K562 (cell line): ENCODE data around the gene SIM1. TPM values are rescaled to one million over a fixed set of nuclear protein-coding genes. Genes with fewer than 3 reads are reported as not detected.

Experiments used
- CAMTA2 ChIP-seq: fragments of 250-450 bp; sonication (Bioruptor Pico); conservative IDR thresholded peaks from 2 replicates; pipeline ENCODE4 v1.5.1; 2022
- E2F1 ChIP-seq: sonication (generic); formaldehyde crosslinking; IDR thresholded peaks from 2 replicates; pipeline ENCODE4 v1.8.1; 2023; ENCODE audit warnings: mild to moderate bottlenecking, missing genetic modification reagents, moderate library complexity
- E2F6 ChIP-seq, 2 experiments: IDR thresholded peaks; 2 replicates each; pipeline ENCODE4 v1.6.1; 2011; ENCODE audit warnings: borderline replicate concordance in 1 of 2, control low read depth in 1 of 2, low read depth in 1 of 2, low read length in 1 of 2, mild to moderate bottlenecking in 1 of 2, mixed read lengths in 1 of 2, moderate library complexity in 1 of 2; ENCODE audit not compliant: insufficient read depth in 1 of 2, insufficient read length in 1 of 2, poor library complexity in 1 of 2, severe bottlenecking in 1 of 2; ENCODE audit errors: extremely low read depth in 1 of 2
- FUS ChIP-seq: fragments of 200-400 bp; formaldehyde crosslinking; optimal IDR thresholded peaks from 2 replicates; pipeline ENCODE3; 2017; ENCODE audit warnings: low read depth, low read length
- MTA2 ChIP-seq: fragments of 450-650 bp; IDR thresholded peaks from 2 replicates; pipeline ENCODE4 v1.6.1; 2016; ENCODE audit warnings: low read depth
- RBM15 ChIP-seq: fragments of 200-400 bp; formaldehyde crosslinking; IDR thresholded peaks from 2 replicates; pipeline ENCODE4 v1.6.1; 2018; ENCODE audit warnings: mild to moderate bottlenecking, low read length, moderate library complexity; ENCODE audit not compliant: insufficient read depth
- SMAD2 ChIP-seq: fragments of 150-350 bp; IDR thresholded peaks from 2 replicates; pipeline ENCODE4 v1.6.1; 2014; ENCODE audit warnings: low read depth, mild to moderate bottlenecking, low read length
- XRCC5 ChIP-seq: fragments of 200-400 bp; formaldehyde crosslinking; IDR thresholded peaks from 2 replicates; pipeline ENCODE4 v1.6.1; 2017; ENCODE audit warnings: low read depth, mild to moderate bottlenecking, low read length
- ZNF354B ChIP-seq: fragments of 250-450 bp; sonication (Bioruptor Pico); IDR thresholded peaks from 2 replicates; pipeline ENCODE4 v1.4.0; 2020
- ZSCAN32 ChIP-seq: fragments of 450-650 bp; formaldehyde crosslinking; IDR thresholded peaks from 2 replicates; pipeline ENCODE4 v1.4.0; 2020; ENCODE audit warnings: mild to moderate bottlenecking, moderate library complexity
- polyA plus RNA-seq, 8 experiments: library from polyadenylated mRNA; depleted of rRNA in 4 of 8; stranded (reverse) in 5 of 8; unstranded in 3 of 8; fragments of >200 nt; fragmentation: Nextera tagmentation in 2 of 8; fragmentation: Illumina TruSeq in 1 of 8; extraction: Ambion mirVana in 2 of 8; extraction: Trizol in 1 of 8; gene quantifications; 2 replicates each; pipeline versions ENCODE4 v1.2.1 to v1.2.3, GENCODE V29; 2011 to 2014; ENCODE audit warnings: inconsistent platforms in 1 of 8, missing spikeins in 1 of 8
- total RNA-seq, 7 experiments: library from RNA; depleted of rRNA in 6 of 7; stranded (reverse); fragments of >200 nt in 6 of 7; fragmentation: Illumina TruSeq in 2 of 7; extraction: Trizol in 2 of 7; gene quantifications; 2 replicates each; pipeline versions ENCODE4 v1.2.1 to v1.2.3, GENCODE V29; 2011 to 2021; ENCODE audit warnings: low replicate concordance in 1 of 7
- TF ChIP-seq, protein P1 (sequence below): sonication (generic); formaldehyde crosslinking; IDR thresholded peaks from 2 replicates; pipeline ENCODE4 v1.8.0; 2022; ENCODE audit warnings: missing genetic modification reagents, mild to moderate bottlenecking, moderate library complexity, borderline replicate concordance
- TF ChIP-seq, protein P2 (sequence below): fragments of 250-450 bp; sonication (Bioruptor Pico); IDR thresholded peaks from 2 replicates; pipeline ENCODE4 v1.8.0; 2022; ENCODE audit warnings: moderate library complexity, mild to moderate bottlenecking, inconsistent platforms
- TF ChIP-seq, protein P3 (sequence below): fragments of 250-450 bp; sonication (Bioruptor Pico); IDR thresholded peaks from 2 replicates; pipeline ENCODE4 v1.4.0; 2020; ENCODE audit warnings: borderline replicate concordance

Gene SIM1
- total and polyA plus RNA-seq, 9 of the 15 experiments (the other 6 are each of a cell fraction or from before 2014, with no cell fraction given) = not detected

DNA sequence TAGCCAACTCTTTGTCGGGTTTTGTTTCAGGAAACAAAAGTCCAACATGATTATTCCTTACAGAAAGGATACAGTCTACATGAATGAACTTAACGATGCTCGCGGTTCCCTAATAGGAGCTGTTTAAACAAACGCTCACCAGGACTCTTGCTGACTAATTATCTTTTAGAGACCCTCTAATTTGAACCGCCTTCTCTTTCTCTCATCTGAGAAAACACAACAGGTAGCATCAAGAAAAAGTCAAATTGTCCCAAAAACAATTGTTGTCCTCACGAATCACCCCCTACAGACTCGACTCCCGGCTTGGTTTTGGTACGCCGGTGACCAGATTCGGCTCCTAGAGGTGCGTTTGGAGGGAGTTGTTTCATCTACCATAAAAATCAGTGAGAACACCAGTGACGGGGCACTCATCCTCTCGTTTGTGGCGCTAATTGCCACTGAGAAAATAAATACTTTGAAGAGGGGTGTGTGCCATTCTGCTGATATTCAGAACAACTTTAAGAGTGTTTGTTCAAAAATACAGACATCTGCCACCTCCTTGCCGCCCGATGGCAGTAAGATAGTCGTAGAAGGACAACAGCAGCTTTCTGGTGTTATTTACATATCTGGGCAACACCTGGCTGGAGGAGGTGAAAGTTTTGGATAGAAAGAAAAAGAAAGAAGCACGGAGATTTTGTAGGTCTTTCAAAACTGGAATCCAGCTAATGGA, 1.1 kb upstream of the SIM1 start (continued):
- no peak for TF ChIP-seq CAMTA2 (CRISPR knock-in tag)
- TF ChIP-seq, protein P1, sequence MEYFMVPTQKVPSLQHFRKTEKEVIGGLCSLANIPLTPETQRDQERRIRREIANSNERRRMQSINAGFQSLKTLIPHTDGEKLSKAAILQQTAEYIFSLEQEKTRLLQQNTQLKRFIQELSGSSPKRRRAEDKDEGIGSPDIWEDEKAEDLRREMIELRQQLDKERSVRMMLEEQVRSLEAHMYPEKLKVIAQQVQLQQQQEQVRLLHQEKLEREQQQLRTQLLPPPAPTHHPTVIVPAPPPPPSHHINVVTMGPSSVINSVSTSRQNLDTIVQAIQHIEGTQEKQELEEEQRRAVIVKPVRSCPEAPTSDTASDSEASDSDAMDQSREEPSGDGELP (CRISPR knock-in tag) = no peak
- TF ChIP-seq RBM15 = no peak
- TF ChIP-seq E2F1 = no peak
- TF ChIP-seq SMAD2 = no peak
- TF ChIP-seq, protein P2, sequence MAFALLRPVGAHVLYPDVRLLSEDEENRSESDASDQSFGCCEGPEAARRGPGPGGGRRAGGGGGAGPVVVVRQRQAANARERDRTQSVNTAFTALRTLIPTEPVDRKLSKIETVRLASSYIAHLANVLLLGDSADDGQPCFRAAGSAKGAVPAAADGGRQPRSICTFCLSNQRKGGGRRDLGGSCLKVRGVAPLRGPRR (CRISPR knock-in tag) = no peak
- TF ChIP-seq MTA2 = no peak
- no peak for TF ChIP-seq E2F6 (IDR thresholded peaks at IDR 0.05; ENCODE audit: borderline replicate concordance in 1 of 2, extremely low read depth in 1 of 2, insufficient read depth in 1 of 2, insufficient read length in 1 of 2, low read depth in 1 of 2, low read length in 1 of 2, poor library complexity in 1 of 2, severe bottlenecking in 1 of 2)
- no peak for TF ChIP-seq FUS
- TF ChIP-seq ZNF354B = no peak
- TF ChIP-seq, protein P3, sequence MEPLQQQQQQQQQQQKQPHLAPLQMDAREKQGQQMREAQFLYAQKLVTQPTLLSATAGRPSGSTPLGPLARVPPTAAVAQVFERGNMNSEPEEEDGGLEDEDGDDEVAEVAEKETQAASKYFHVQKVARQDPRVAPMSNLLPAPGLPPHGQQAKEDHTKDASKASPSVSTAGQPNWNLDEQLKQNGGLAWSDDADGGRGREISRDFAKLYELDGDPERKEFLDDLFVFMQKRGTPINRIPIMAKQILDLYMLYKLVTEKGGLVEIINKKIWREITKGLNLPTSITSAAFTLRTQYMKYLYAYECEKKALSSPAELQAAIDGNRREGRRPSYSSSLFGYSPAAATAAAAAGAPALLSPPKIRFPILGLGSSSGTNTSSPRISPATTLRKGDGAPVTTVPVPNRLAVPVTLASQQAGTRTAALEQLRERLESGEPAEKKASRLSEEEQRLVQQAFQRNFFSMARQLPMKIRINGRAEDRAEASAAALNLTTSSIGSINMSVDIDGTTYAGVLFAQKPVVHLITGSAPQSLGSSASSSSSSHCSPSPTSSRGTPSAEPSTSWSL (CRISPR knock-in tag) = no peak
- TF ChIP-seq XRCC5 = no peak
- TF ChIP-seq ZSCAN32 (CRISPR knock-in tag) = no peak
